Endothelial cell of umbilical vein (primary cell): ENCODE data around the gene SORCS1. TPM values are rescaled to one million over a fixed set of nuclear protein-coding genes. Genes with fewer than 3 reads are reported as not detected.

Experiments
- BruUV-seq: library from RNA; stranded (reverse); fragments of 400-500 nt; replicated peaks from 2 replicates; lab custom pipeline; 2021; lab: Mats Ljungman, UMichigan
- CTCF ChIA-PET: fragments of 300-600, 350-600 bp; sonication (Branson Sonifier 250); formaldehyde crosslinking; loops from one replicate; lab custom pipeline; 2021; ENCODE audit warnings: antibody characterized with exemption, inconsistent platforms; lab: Charles Lee
- POLR2A ChIA-PET: fragments of 300-600, 350-600 bp; sonication (Branson Sonifier 250); formaldehyde crosslinking; loops from one replicate; lab custom pipeline; 2021; ENCODE audit warnings: antibody characterized with exemption, inconsistent platforms; lab: Charles Lee
- DNase-seq: peaks from one replicate; pipeline ENCODE4 v3.0.0-alpha.2; 2011; ENCODE audit warnings: low read depth, low spot score
- FAIRE-seq: peaks from 2 replicates; lab custom pipeline; 2011; peaks lifted over from hg19 to GRCh38; lab: Jason Lieb, UNC
- H2AFZ ChIP-seq: 2 replicates; pipeline ENCODE4 v1.6.0; 2012; ENCODE audit warnings: low read depth, low read length, control low read depth, inconsistent platforms
- H3K27ac ChIP-seq: 2 replicates; pipeline ENCODE4 v1.5.1; 2011; ENCODE audit warnings: low read depth, mild to moderate bottlenecking, control low read depth, low read length, moderate library complexity; ENCODE audit not compliant: insufficient read depth
- H3K27me3 ChIP-seq, 2 experiments: 2 replicates each; pipeline versions ENCODE4 v1.6.0 to v1.6.1; 2011; ENCODE audit warnings: low read length in 2 of 2, mixed read lengths in 1 of 2; ENCODE audit not compliant: control insufficient read depth in 2 of 2, insufficient read depth in 2 of 2
- H3K36me3 ChIP-seq, 2 experiments: 2 replicates in 1 of 2; 3 replicates in 1 of 2; pipeline ENCODE4 v1.5.1; 2011; ENCODE audit warnings: low read length in 2 of 2, mild to moderate bottlenecking in 1 of 2, moderate library complexity in 1 of 2; ENCODE audit not compliant: control insufficient read depth in 2 of 2, insufficient read depth in 2 of 2; ENCODE audit errors: extremely low read depth in 1 of 2
- H3K4me1 ChIP-seq: 3 replicates; pipeline ENCODE4 v1.5.1; 2011; ENCODE audit warnings: mild to moderate bottlenecking, low read length; ENCODE audit not compliant: control insufficient read depth, insufficient read depth; ENCODE audit errors: extremely low read depth
- H3K4me2 ChIP-seq: 2 replicates; pipeline ENCODE4 v1.6.1; 2011; ENCODE audit warnings: low read length, control low read depth, mixed read lengths; ENCODE audit not compliant: insufficient read depth
- H3K4me3 ChIP-seq, 3 experiments: fragments of 200-600 bp in 1 of 3; sonication (generic), shearing (Covaris generic) in 1 of 3; replicated peaks in 1 of 3; 2 replicates each; pipeline ENCODE4 v1.5.1; 2011 to 2016; ENCODE audit warnings: control low read depth in 3 of 3, low read length in 3 of 3, mild to moderate bottlenecking in 2 of 3, inconsistent platforms in 1 of 3, low read depth in 1 of 3, moderate library complexity in 1 of 3; ENCODE audit not compliant: insufficient read depth in 1 of 3
- H3K79me2 ChIP-seq: 2 replicates; pipeline ENCODE4 v1.6.0; 2012; ENCODE audit warnings: low read length, inconsistent platforms; ENCODE audit not compliant: control insufficient read depth, insufficient read depth
- H3K9ac ChIP-seq: replicated peaks from 2 replicates; pipeline ENCODE3; 2011; ENCODE audit warnings: low read length, control low read depth; ENCODE audit not compliant: insufficient read depth; ENCODE audit errors: extremely low read depth
- H3K9me1 ChIP-seq: replicated peaks from 3 replicates; pipeline ENCODE4 v1.6.0; 2011; ENCODE audit warnings: mild to moderate bottlenecking, low read length; ENCODE audit not compliant: control insufficient read depth, insufficient read depth; ENCODE audit errors: extremely low read depth
- H3K9me3 ChIP-seq: replicated peaks from 2 replicates; pipeline ENCODE4 v1.5.1; 2012; ENCODE audit warnings: low read length, inconsistent platforms; ENCODE audit not compliant: control insufficient read depth, insufficient read depth
- H4K20me1 ChIP-seq: replicated peaks from 2 replicates; pipeline ENCODE3; 2011; ENCODE audit warnings: mild to moderate bottlenecking, low read length; ENCODE audit not compliant: control insufficient read depth, insufficient read depth; ENCODE audit errors: extremely low read depth
- CTCF ChIP-seq, 2 donors: IDR thresholded peaks; 1 replicate in 1 of 2; 2 replicates in 1 of 2; pipeline ENCODE4 v1.5.1; 2011; ENCODE audit warnings: low read length in 2 of 2, mild to moderate bottlenecking in 2 of 2, moderate library complexity in 2 of 2, control low read depth in 1 of 2, inconsistent platforms in 1 of 2, low read depth in 1 of 2; ENCODE audit not compliant: insufficient read depth in 1 of 2; ENCODE audit errors: extremely low read depth in 1 of 2
- EZH2 ChIP-seq: IDR thresholded peaks from 2 replicates; pipeline ENCODE4 v1.6.1; 2012; ENCODE audit warnings: borderline replicate concordance, low read depth, mild to moderate bottlenecking, moderate library complexity, low read length, inconsistent platforms; ENCODE audit not compliant: severe bottlenecking
- FOS ChIP-seq: IDR thresholded peaks from 2 replicates; pipeline ENCODE4 v1.6.1; 2011; ENCODE audit warnings: mild to moderate bottlenecking, low read length, moderate library complexity, borderline replicate concordance; ENCODE audit not compliant: insufficient read depth
- GATA2 ChIP-seq: IDR thresholded peaks from 2 replicates; pipeline ENCODE4 v1.7.0; 2011; ENCODE audit warnings: low read depth, mild to moderate bottlenecking, moderate library complexity, mixed read lengths, low read length; ENCODE audit not compliant: insufficient read length, insufficient read depth
- JUN ChIP-seq: IDR thresholded peaks from 2 replicates; pipeline ENCODE4 v1.6.1; 2011; ENCODE audit warnings: borderline replicate concordance, low read depth; ENCODE audit not compliant: insufficient read length, insufficient read depth
- MAX ChIP-seq: IDR thresholded peaks from 2 replicates; pipeline ENCODE4 v1.6.1; 2011; ENCODE audit not compliant: insufficient read depth, insufficient read length
- MYC ChIP-seq: IDR thresholded peaks from one replicate; pipeline ENCODE4 v1.6.1; 2011; ENCODE audit warnings: mild to moderate bottlenecking, low read depth, low read length
- POLR2A ChIP-seq: IDR thresholded peaks from 2 replicates; pipeline ENCODE4 v1.6.1; 2012; ENCODE audit warnings: low read depth, mild to moderate bottlenecking, control low read depth, low read length
- POLR2AphosphoS5 ChIP-seq: IDR thresholded peaks from 2 replicates; pipeline ENCODE4 v1.6.1; 2012; ENCODE audit warnings: low read depth, mild to moderate bottlenecking, control low read depth, low read length, moderate library complexity; ENCODE audit not compliant: insufficient read depth
- dilution Hi-C: fragments of 300-500 bp; cut with MboI; formaldehyde crosslinking; loops from one replicate; pipeline ENCODE4 v1.15.0; 2019; ENCODE audit warnings: low sequenced_read_pairs; ENCODE audit not compliant: extremely low pct_ligation_motif_present
- intact Hi-C: fragments of 100-400 bp; cut with micrococcal nuclease; formaldehyde crosslinking; loops from one replicate; pipeline ENCODE4 v1.10.0; 2022
- polyA plus RNA-seq, 4 experiments: library from polyadenylated mRNA; depleted of rRNA in 3 of 4; stranded (reverse) in 3 of 4; unstranded in 1 of 4; fragments of >200 nt; gene quantifications; 2 replicates each; pipeline versions ENCODE4 v1.2.1 to v1.2.3, GENCODE V29; 2011 to 2012; ENCODE audit warnings: missing spikeins in 1 of 4
- total RNA-seq: library from RNA; stranded (reverse); gene quantifications from 2 replicates; pipeline ENCODE4 v1.2.3, GENCODE V29; 2021

SORCS1 gene
- total and polyA plus RNA-seq, 2 donors (not counting 3 experiments of a cell fraction or from before 2014, with no cell fraction given) = not detected

GRCh38 chr10:106900016-106900652 lies 264.4 kb downstream of the SORCS1 start:
- DNase-seq = no peak
- CTCF ChIA-PET = no interaction called here
- H3K4me1 ChIP-seq = no peaks in the 10 kb centered on the region
- dilution Hi-C loops (no loop called here), intact Hi-C loops (no loop called here)
- no peaks in the 10 kb centered on the region for H4K20me1 ChIP-seq
- no peak overlapping the region for H3K27ac ChIP-seq
- H2AFZ ChIP-seq = no peak overlapping the region
- H3K27me3 ChIP-seq = no peaks in the 10 kb centered on the region
- H3K9me3 ChIP-seq = no peaks in the 10 kb centered on the region
- H3K4me2 ChIP-seq = no peak overlapping the region
- no peaks in the 10 kb centered on the region for H3K9me1 ChIP-seq
- no peaks in the 10 kb centered on the region for H3K79me2 ChIP-seq
- H3K4me3 ChIP-seq = no peak overlapping the region
- H3K9ac ChIP-seq = no peak overlapping the region
- no peak for TF ChIP-seq MAX
- TF ChIP-seq MYC = no peak
- no peak for TF ChIP-seq JUN
- no peak for TF ChIP-seq CTCF (IDR thresholded peaks at IDR 0.05; ENCODE audit: extremely low read depth in 1 of 2, insufficient read depth in 1 of 2, low read depth in 1 of 2, low read length in 2 of 2)
- no peak for TF ChIP-seq EZH2
- no peak for TF ChIP-seq FOS
- TF ChIP-seq POLR2A = no peak
- TF ChIP-seq POLR2AphosphoS5 = no peak
- no peak for TF ChIP-seq GATA2
- FAIRE-seq = no peak
- BruUV-seq = no TSS peak
- H3K36me3 ChIP-seq = no peaks in the 10 kb centered on the region
- POLR2A ChIA-PET = no interaction called here
